Stimulated activated CD4-positive, alpha-beta T cell treated with anti-CD3 and anti-CD28 coated beads, Interleukin-4, amount 100 ng/mL, for 4 hours (primary cell): ENCODE measurements around the gene NOXRED1.
"Not testable (repeated sequence)": the region's sequence is repeated elsewhere in the genome, so short reads cannot be mapped to it uniquely, and the experiment has no call there.

ENCODE experiments used
- DNase-seq, 2 experiments: peaks; one replicate each; pipeline ENCODE4 v3.0.0-alpha.2; 2020

The NOXRED1 gene, protein sequence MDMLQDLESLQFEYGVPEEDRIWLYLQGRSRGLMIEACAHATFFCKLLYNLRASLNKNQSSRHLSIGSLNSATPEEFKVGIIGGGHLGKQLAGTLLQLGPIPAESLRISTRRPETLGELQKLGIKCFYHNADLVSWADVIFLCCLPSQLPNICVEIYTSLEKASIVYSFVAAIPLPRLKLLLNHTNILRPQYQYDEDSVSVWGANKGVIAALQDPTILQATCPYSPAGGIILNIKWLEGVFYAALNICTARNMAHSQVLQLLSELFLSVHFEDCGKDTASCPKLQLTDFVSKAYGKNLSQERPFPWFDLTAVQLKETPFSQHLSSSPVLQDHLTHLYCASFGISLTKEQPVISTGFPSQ

DNA sequence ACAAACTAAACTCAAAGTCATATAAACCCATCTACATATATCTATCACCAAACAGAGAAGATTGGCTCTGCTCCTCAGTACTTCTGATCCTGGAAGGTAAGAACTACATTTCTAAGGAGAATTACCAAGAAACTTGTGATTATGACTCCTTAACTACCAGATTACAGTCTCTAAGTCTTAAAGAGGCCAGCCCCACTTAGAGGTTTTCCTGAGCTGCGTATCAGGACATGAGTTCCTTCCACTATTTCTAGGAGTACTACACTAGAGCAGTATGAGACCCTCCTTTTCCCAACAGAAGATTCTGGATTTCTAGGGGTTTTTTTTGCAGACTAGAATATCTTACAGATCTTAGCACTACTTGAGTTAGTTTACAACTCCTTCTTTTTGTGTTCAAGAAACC lies at the start of gene NOXRED1:
Gene NOXRED1, minus strand, starts transcription at position 101 of the 400 bp plus-strand sequence. CDS start 634 bp downstream, outside the sequence.
- no peak for DNase-seq

DNA sequence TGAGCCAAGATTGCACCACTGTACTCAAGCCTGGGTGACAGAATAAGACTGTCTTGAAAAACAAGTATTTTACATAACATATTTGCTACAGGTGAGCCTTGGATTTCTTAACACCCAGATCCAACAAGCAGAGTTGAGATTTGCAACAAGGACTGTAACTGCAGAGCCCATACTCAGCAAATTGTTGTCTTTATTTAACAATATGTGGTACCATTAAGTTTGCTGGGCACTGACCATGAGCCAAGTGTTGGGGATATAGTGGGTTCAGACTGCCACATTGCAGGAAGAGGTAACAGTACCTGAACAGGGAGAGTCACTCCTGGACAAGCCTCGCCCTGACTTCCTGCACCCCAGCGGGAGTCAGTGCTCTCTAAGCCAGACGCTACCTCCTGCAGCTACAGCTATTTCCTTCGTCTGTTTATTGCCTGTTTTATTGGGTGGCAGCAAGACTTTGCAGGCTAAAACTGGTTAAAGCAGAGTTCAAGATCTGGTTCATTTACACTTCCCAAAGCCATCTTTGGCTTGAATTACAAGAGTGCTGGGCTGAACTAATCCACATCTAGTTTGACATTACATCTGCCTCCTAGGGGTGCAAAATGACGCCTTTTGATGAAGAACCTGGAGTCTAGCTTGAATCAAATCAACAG lies 47.0 kb upstream of the NOXRED1 start:
- no peak for DNase-seq

- DNase-seq: no peak
Measured at GRCh38 chr14:77469539-77469938, 46.2 kb upstream of the NOXRED1 start.

GRCh38 chr14:77469067-77469505 lies 45.8 kb upstream of the NOXRED1 start:
- DNase-seq: no peak

DNA sequence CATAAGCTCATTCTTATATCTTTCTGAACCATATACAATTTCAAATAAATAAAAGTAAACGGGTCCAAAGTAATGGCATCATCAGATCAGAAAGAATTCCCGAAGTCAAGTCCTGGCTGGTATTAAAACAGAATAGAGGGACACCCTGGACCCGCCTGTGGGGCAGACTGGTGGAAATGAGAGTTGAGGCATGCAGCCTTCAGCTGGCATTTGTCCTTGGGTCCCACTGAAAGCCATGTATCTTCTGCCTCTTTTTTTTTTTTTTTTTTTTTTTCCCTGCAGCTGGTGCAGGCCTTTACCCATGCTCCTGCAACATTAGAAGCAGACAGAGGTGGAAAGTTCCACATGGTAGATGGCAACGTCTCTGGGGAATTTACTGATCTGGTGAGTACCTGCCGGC lies 44.5 kb upstream of the NOXRED1 start:
- DNase-seq: no peak

DNA sequence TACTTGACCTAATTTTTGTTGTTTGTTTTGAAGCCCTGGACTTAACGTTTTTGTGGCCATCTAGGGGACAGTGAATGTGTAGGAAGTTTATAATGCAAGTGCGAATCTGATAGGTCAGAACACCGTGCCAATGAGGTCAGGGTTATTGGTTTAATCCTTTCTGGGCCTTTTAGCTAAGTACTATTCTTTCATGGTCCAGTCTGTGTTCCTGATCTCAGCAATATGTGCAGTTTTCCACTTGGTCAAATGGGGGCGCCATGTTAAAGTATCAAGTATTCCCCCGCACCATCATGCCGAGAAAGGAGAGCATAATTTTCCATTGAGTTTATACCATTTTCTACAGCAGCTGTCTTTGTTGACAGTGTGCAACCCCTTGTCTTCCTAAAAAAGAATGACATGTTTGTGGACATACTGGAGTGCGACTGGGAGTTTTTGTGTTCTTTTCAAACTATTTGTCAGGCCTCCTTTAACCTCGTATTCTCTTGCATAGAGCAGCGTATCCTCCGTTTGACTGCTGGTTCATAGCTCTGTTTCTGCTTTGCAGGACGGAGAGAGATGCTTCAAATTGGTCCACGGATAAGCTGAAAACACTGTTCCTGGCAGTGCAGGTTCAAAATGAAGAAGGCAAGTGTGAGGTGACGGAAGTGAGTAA lies 35.9 kb upstream of the NOXRED1 start:
- peak; percentile 44 to 46 for DNase-seq

DNA sequence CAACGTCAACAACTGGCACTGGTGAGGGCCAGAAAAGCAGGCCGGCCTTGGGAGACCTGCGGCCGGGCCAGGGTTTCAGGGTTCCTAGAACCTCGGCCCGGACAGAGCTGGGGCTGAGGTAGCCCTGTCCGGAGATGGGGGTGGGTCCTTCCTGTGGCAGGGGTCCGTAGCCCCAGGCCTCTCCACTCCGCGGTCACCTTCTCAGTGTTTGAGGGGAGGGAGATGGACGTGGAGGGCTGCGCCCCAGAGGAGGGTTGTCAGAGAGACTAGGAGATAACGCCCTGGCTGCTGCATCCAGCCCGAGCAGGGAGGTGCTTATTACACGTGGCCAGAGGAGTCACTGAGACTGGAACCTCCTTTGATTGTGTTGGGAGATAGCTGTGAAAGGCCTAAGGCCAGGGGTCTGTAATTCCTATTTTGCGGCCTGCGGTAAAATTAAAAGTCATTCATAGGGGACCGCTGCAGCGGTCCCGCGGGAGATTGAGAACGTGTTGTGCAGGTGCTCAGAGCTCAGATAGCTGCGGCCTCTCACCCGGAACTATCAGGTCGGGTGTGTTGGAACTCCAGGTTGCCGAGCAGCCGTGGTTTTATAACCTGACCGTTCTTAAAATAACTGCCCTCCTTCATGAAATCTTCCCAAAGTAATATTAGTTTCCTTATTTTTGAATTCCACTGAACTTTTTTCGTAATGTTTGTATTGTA lies 35.1 kb upstream of the NOXRED1 start:
- peak; percentile 18 to 19 for DNase-seq

- DNase-seq: peak; percentile 79 to 96
Measured at GRCh38 chr14:77457522-77458248, 34.4 kb upstream of the NOXRED1 start, which contains the start of the genes AHSA1 and VIPAS39. TSS of gene AHSA1 (plus strand) at chr14:77458093. CDS start at chr14:77458190, 97 bp downstream. TSS of gene VIPAS39 (minus strand) at chr14:77457601. CDS start at chr14:77454102, 3,499 bp downstream.

- peak in 1 of 2 experiments; percentile 1 for DNase-seq
Measured at GRCh38 chr14:77457115-77457521, 33.8 kb upstream of the NOXRED1 start.

GRCh38 chr14:77455966-77456640 lies 32.8 kb upstream of the NOXRED1 start:
- no peak for DNase-seq

DNA sequence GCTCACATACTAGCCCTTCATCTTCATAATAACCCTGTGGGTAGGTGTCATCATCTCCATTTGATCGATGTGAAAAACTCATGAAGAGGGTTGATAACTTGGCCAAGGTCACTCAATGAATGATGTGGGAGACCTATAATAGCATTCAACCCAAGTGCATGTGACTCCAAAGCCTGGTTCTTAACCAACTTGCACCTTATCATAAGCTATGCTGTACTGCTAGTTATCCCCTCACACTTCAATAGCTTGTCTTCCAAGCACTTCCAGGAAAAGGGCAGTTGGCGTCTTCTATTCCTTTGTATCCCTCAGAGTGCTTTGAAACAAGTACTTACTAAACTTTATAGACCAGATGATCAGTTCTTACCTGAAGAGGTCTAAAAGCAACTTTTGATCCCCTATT lies 18.9 kb upstream of the NOXRED1 start:
- DNase-seq: no peak

DNA sequence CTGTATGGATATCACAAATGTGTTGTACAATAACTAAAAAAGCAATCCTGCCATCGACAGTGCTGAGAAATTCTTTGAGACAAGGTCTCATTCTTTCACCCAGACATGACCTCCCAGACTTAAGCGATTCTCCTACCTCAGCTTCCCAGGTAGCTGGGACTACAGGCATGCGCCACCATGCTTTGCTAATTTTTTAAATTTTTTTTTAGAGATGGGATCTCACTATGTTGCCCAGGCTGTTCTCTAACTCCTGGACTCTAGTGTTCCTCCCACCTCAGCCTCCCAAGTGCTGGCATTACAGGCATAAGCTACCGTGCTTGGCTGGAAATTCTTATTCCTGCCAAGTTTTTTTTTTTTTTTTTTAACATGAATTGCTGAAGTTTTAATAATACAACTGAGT lies 16.5 kb upstream of the NOXRED1 start:
- no peak for DNase-seq

DNA sequence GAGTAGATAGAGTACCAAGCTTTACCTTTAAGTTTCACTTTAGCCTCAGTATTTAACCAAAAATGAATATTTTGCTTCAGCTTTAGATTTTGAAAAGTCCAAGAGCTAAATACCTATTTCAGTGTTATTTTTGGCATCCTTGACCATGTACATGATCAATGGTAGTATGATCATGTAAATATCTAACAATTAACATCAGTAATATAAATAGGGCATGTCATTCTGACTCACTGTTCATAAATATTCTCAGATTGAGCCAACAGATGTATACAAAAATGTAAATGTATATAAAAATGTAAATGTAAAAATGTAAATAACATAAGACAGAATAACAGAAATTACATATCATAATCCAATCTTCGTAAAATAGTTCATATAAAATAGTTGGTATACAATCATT lies 15.3 kb upstream of the NOXRED1 start:
- no peak for DNase-seq

DNA sequence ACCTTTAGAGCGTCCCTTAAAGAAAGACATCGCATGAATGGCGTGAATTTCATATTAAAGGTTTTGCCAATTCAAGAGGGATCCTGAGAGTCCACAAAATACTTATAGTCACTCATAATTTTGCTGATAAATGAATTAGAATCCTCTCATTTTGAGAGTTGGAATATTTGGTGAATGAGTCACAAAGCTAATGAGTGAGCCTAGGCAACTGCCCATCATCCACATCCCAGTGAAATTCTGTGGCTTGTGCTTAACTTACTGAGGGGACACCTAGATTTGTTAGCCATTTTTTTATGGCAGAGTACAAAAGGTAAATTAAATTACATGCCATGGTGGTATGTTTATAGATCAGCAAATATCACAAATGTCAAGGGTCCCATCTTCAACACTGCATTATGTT lies 12.7 kb upstream of the NOXRED1 start:
- DNase-seq: no peak

GRCh38 chr14:77426396-77426795 lies 3.1 kb upstream of the NOXRED1 start:
- no peak for DNase-seq

- no peak for DNase-seq
Measured at GRCh38 chr14:77424862-77425261, 1.5 kb upstream of the NOXRED1 start.

GRCh38 chr14:77421201-77421600 lies 2.1 kb downstream of the NOXRED1 start:
- no peak for DNase-seq

- no peak for DNase-seq
Measured at GRCh38 chr14:77416836-77417235, 6.5 kb downstream of the NOXRED1 start.

GRCh38 chr14:77416098-77416497 lies 7.2 kb downstream of the NOXRED1 start:
- not testable (repeated sequence) for DNase-seq

DNA sequence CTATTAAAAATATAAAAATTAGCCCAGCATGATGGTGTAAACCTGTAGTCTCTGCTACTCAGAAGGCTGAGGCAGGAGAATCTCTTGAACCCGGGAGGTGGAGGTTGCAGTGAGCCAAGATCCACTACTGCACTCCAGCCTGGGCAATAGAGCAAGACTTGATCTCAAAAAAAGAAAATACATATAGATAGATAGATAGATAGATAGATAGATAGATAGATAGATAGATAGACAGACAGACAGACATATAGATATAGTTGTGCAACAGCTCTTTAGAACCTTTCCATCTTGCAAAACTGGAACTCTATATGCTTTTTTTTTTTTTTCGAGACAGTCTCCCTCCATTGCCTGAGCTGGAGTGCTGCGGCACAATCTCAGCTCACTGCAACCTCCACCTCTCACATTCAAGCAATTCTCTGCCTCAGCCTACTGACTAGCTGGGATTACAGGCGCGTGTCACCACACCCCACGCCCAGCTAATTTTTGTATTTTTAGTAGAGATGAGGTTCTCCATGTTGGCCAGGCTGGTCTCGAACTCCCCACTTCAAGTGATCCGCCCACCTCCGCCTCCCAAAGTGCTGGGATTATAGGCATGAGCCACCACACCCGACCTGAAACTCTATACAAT lies 7.8 kb downstream of the NOXRED1 start:
- DNase-seq: not testable (repeated sequence)

GRCh38 chr14:77409131-77409533 lies 14.2 kb downstream of the NOXRED1 start:
- DNase-seq: no peak
